Fibroblast of mammary gland (primary cell): ENCODE results near the gene SEMA6A.
"Not testable (repeated sequence)": the region's sequence is repeated elsewhere in the genome, so short reads cannot be mapped to it uniquely, and the experiment has no call there.

Source experiments
- DNase-seq: peaks from one replicate; pipeline ENCODE4 v3.0.0-alpha.2; 2010; ENCODE audit warnings: low read depth
- H3K4me3 ChIP-seq: 2 replicates; pipeline ENCODE4 v1.5.1; 2011; ENCODE audit warnings: low read depth, mild to moderate bottlenecking, low read length, moderate library complexity; ENCODE audit not compliant: control insufficient read depth
- CTCF ChIP-seq: conservative IDR thresholded peaks from 2 replicates; pipeline ENCODE4 v1.5.1; 2011; ENCODE audit warnings: low read depth, low read length, inconsistent platforms; ENCODE audit not compliant: control insufficient read depth, insufficient read depth

SEMA6A gene

GRCh38 chr5:116554764-116555163 lies 19.9 kb downstream of the SEMA6A start:
- TF ChIP-seq CTCF: no peak
- H3K4me3 ChIP-seq: no peak overlapping the region
- no peak for DNase-seq

- DNase-seq: no peak
- H3K4me3 ChIP-seq: no peak overlapping the region
- TF ChIP-seq CTCF: no peak
Observed at GRCh38 chr5:116553366-116553765, 21.3 kb downstream of the SEMA6A start.

GRCh38 chr5:116550082-116550481 lies 24.5 kb downstream of the SEMA6A start:
- no peak for TF ChIP-seq CTCF
- no peak for DNase-seq

GRCh38 chr5:116546743-116547124 lies 27.9 kb downstream of the SEMA6A start:
- no peak for TF ChIP-seq CTCF
- DNase-seq: no peak
- no peak overlapping the region for H3K4me3 ChIP-seq

More at GRCh38 chr5:116550082-116550481, 24.5 kb downstream of the SEMA6A start:
- no peak overlapping the region for H3K4me3 ChIP-seq

GRCh38 chr5:116546033-116546742 lies 28.4 kb downstream of the SEMA6A start:
- no peak for TF ChIP-seq CTCF
- no peak overlapping the region for H3K4me3 ChIP-seq
- DNase-seq: peak; percentile 2

GRCh38 chr5:116545465-116545864 lies 29.2 kb downstream of the SEMA6A start:
- not testable (repeated sequence) for H3K4me3 ChIP-seq, DNase-seq

GRCh38 chr5:116544531-116545241 lies 29.9 kb downstream of the SEMA6A start:
- H3K4me3 ChIP-seq: no peak overlapping the region
- no peak for DNase-seq
- TF ChIP-seq CTCF: no peak
